Stimulated activated memory B cell treated with anti-CD40 and anti-IgM and Interleukin-4, amounts not matched to agents 10 μg/mL and 1 μg/mL and 100 μg/mL, for 72 hours (primary cell): ENCODE measurements around the gene BTBD9.

Experiments
- ATAC-seq: fragments of 150-1000 bp; cut with Tn5 transposase; 2 replicates; pipeline ENCODE4 v1.10.0; 2021
- H3K27ac Mint-ChIP-seq: one replicate; pipeline ENCODE4 v1.8.0; 2022; ENCODE audit warnings: mild to moderate bottlenecking, mixed read lengths
- H3K27me3 Mint-ChIP-seq: one replicate; pipeline ENCODE4 v1.8.0; 2022; ENCODE audit warnings: mixed read lengths
- H3K36me3 Mint-ChIP-seq: one replicate; pipeline ENCODE4 v1.8.0; 2022; ENCODE audit warnings: mixed read lengths
- H3K4me1 Mint-ChIP-seq: one replicate; pipeline ENCODE4 v1.8.0; 2022; ENCODE audit warnings: mixed read lengths
- H3K4me3 Mint-ChIP-seq: one replicate; pipeline ENCODE4 v1.8.0; 2022; ENCODE audit warnings: mild to moderate bottlenecking, moderate library complexity, mixed read lengths
- H3K9me3 Mint-ChIP-seq: one replicate; pipeline ENCODE4 v1.8.0; 2022; ENCODE audit warnings: mixed read lengths

The BTBD9 gene

DNA sequence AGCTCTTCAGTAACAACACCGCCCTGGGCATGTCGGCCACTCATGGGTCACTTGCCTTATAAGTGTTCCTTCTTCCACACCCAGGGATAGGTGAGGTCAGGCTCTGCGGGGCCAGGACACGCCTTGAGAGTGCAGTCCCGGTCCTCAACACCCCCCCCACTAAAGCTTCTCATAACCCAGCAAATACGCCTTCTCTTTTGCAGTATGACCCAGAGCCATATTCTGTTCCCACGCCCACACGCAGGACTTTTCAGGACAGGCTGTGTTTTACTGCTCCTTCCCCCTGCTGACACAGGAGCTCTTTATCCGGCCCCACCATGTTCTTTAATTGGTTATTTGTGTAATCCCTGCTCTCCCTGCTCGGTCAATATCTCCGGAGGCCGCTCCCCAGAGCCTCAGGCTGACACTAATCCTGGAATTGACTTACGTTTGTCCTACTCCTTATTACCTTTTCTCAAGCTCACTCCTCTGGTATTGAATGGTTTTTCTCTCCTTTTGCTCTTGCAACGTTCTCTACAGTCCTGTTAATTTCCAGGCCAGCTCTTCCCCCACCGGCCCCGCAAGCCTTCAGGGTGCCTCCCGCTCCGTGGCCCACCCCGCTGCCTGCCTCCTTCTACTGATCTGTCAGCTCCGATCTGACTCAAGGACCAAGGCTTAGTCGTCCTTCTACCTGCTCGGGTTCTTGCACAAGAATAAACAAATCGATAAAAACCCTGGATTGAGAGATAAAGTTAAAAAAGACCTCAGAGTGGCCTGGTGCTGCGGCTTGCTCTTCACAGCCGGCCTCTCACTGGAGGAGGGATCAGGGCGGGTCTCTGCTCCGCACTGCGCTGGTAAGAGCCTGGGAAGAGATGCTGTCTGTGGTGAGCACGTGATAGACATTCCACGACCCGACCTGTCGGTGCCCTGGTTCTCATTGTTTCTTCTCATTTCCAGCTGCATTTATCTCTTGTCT, 462.7 kb downstream of the BTBD9 start:
- Mint-ChIP-seq H3K27me3 (no peaks in the 10 kb centered on the region), H3K4me3 (no peak overlapping the region), H3K4me1 (no peaks in the 10 kb centered on the region), H3K9me3 (no peaks in the 10 kb centered on the region), H3K36me3 (peaks cover 27% of the 10 kb centered on the region), H3K27ac (no peak overlapping the region)
- no peak for ATAC-seq

DNA sequence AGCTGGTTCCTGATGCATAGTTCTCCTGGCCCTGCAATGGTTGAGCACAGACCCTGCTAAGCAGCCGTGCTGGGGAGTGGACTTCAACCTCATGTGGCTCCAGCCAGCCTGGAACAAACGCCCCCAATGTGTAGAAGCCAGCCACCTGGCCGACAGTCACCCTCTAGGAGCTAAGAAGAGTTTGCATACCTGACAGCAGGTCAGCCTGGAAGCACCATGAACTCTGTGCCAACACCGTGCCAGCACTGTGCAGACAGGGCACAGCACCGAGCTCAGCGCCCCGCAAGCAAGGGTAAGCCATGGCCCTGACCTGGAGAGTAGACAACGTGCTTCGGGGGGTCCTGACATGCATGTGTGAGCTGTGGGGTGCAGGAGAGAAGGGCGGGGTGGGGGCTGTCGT, 463.9 kb downstream of the BTBD9 start:
- H3K27ac Mint-ChIP-seq, result no peak overlapping the region

DNA sequence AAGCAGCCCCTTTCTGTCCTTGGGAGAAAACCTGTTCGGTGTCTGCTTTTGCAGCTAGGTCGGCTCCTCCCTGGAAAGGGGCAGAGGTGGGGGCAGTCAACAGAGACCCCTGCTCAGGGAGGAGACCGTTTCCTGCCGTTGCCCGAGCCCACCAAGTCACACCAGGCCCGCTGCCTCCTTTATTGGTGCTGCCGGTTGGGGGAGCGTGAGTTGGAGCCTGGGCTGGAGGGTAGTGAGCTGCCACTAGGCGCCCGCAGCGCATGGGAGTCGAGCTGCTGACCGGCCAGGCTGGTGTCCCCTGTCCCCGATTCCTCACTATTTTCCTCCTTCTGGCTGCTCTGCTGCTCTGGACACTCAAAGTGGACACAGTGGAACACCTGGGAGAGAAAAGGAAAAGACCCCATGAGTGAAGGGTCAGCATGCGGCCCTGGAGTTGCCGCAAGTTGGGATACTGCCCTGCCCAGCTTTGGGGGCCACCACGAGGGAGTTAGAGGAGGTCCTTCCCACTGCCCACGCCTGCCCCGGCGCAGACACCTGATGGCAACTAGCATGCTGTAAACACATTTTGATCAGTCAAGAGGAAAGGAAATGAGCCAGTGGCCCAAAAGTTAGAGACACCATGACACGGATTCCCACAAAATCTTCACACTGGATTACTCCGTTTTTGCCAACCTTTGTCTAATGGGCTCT, 464.8 kb downstream of the BTBD9 start:
- Mint-ChIP-seq H3K27me3 (no peaks in the 10 kb centered on the region), H3K9me3 (no peaks in the 10 kb centered on the region), H3K36me3 (peaks cover 27% of the 10 kb centered on the region), H3K27ac (no peak overlapping the region), H3K4me1 (no peaks in the 10 kb centered on the region), H3K4me3 (no peak overlapping the region)
- no peak for ATAC-seq

More for the DNA sequence above, 463.9 kb downstream of the BTBD9 start:
- no peaks in the 10 kb centered on the region for H3K9me3 Mint-ChIP-seq
- no peaks in the 10 kb centered on the region for H3K4me1 Mint-ChIP-seq
- peaks cover 27% of the 10 kb centered on the region for H3K36me3 Mint-ChIP-seq
- H3K27me3 Mint-ChIP-seq, result no peaks in the 10 kb centered on the region
- no peak overlapping the region for H3K4me3 Mint-ChIP-seq
- no peak for ATAC-seq

DNA sequence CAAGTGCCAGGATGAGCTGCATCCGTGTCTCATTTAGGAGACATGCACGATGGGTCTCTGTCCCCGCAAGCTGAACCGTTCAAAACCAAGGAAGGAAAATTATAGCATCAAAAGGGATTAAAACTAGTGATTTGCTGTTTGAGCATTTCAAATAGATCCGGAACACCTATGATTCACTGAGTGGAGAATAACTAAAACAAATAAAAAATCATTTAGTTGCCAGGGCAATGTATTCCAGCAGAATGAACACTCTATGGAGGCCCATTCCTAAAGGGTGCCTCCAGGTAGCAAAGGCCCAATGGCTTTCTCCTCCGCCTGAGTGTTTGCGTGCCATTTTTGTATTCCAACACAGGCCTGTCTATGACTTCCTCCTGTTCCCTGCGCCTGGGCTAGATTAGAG, 465.4 kb downstream of the BTBD9 start:
- Mint-ChIP-seq H3K4me3 (no peak overlapping the region), H3K27me3 (no peaks in the 10 kb centered on the region), H3K27ac (no peak overlapping the region), H3K9me3 (no peaks in the 10 kb centered on the region), H3K36me3 (peaks cover 27% of the 10 kb centered on the region), H3K4me1 (no peaks in the 10 kb centered on the region)
- ATAC-seq, result no peak

DNA sequence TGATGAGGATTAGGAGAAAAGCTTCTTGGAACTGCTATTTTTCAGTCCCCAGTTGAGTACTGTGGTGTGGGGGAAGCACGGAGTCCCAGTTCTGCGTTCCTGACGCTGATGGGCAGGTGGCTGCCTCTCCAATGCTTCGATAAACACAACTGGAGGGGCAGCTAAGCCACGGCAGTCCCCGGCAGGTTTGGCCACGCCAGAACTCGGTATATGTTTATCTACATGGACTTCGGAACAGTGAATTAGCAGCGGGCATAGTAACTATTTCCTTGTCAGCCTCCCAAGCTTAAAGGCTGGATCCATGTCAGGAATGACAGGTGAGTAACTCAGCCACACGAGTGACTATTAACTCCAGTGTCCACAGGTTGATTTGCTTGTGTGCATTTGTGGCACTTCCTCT, 465.8 kb downstream of the BTBD9 start:
- H3K4me1 Mint-ChIP-seq, result no peaks in the 10 kb centered on the region
- peaks cover 27% of the 10 kb centered on the region for H3K36me3 Mint-ChIP-seq
- no peak overlapping the region for H3K27ac Mint-ChIP-seq
- H3K4me3 Mint-ChIP-seq, result no peak overlapping the region
- H3K27me3 Mint-ChIP-seq, result no peaks in the 10 kb centered on the region
- ATAC-seq, result no peak
- no peaks in the 10 kb centered on the region for H3K9me3 Mint-ChIP-seq

DNA sequence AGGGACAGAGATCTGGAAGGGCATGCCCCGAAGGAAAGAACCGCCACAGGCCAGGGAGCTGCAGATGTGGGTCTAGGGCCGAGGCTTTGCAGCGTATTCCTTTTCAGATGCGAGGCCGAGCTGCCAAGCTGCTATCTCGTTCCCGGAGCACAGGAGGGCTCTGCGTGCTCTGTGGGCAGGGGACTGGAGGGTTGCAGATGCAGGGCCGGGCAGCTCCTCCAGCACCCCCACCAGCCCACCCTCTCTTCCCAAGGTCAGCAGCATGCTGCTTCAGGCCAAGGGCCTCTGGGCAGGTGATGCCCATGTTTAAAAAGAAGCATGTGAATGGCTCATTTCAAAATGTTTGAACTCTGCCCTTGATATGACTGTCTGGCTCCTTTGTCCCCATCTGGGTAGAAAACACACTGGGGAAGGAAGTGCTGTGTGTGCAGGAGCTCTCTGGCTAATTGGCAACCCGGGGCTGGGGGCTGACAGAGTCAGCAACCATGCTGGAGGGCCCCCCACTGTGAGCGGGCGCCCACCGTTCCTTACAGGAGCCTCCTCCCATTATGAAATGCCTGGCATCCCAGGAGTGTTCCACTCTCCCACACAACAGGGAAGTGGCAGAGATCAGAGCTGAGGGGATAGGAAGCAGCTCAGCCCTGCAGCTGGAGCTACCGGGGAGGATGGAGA, 466.9 kb downstream of the BTBD9 start:
- no peak overlapping the region for H3K4me3 Mint-ChIP-seq
- no peak for ATAC-seq
- peaks cover 27% of the 10 kb centered on the region for H3K36me3 Mint-ChIP-seq
- no peak overlapping the region for H3K27ac Mint-ChIP-seq
- H3K9me3 Mint-ChIP-seq, result no peaks in the 10 kb centered on the region
- H3K27me3 Mint-ChIP-seq, result no peaks in the 10 kb centered on the region
- H3K4me1 Mint-ChIP-seq, result no peaks in the 10 kb centered on the region

DNA sequence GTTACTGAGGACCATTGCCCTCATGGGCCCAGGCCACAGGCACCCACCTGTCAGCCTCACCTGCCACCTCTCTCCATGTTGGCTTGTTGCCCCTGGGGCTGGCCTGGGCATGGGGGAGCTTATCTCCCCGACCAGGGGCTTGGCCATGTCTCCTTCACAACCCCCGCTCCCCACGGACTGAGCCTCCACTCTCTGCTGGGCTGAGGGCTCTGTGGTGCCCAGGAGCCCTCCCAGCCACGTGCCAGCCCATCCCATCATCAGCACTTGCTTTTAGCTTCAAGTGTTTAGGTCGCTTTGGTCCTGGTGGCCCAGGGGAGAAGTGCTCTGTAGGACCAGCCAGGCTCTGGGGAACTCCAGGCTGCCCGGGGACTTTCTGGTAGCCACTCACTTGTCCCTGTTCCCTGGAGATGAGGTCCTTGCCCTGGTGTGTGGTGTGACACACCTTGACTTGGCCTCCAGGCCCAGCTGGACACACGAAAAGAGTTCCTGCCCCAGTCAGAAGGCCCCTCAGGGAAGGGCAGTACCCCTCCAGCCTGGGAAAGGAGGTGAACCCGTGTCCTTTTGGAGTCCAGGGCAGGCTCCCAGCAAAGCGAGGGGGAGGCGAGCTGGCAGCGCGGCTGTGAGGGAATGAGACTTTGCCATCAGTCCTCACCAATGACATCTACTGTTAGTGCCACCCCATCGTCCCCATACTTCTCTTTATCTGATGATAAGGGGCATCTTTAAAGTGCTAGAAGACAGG, 467.6 kb downstream of the BTBD9 start:
- no peaks in the 10 kb centered on the region for H3K27me3 Mint-ChIP-seq
- no peak overlapping the region for H3K4me3 Mint-ChIP-seq
- no peak for ATAC-seq
- H3K4me1 Mint-ChIP-seq, result no peaks in the 10 kb centered on the region
- H3K9me3 Mint-ChIP-seq, result no peaks in the 10 kb centered on the region
- peaks cover 27% of the 10 kb centered on the region for H3K36me3 Mint-ChIP-seq
- no peak overlapping the region for H3K27ac Mint-ChIP-seq

DNA sequence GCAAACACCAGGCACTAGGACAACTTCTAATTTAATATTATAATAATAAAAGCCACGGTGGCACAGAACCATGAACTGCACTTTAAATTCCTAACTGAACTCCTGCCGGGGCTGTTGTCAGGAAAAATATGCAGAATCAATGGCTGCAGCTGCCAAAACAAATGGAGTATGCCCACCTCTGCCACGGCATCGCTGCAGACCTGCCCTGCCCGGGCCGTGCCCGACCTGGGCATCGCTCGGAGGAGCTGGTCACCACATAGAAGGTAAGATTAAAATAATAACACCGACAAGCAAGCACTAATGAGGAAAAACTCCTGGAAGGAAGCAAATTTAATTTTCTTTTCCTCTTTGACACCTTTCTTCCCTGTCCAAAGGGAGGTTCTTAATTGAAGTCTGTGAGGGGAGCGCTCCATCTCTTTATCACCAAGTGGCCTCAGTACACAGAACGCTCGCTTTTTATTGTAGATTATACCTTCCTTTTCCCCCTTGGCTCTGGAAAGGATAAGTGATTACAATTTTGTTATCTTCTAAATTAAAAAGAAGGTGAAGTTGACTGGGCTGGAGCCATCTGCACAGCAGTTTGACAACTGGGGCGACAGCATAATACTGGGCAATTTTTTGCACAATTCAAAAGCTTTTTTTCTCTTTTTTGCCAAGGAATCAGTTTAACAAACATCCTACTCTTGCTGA, 468.9 kb downstream of the BTBD9 start:
- Mint-ChIP-seq H3K4me1 (no peaks in the 10 kb centered on the region), H3K9me3 (no peaks in the 10 kb centered on the region), H3K4me3 (no peak overlapping the region), H3K36me3 (peaks cover 17% of the 10 kb centered on the region), H3K27ac (no peak overlapping the region), H3K27me3 (no peaks in the 10 kb centered on the region)
- no peak for ATAC-seq

DNA sequence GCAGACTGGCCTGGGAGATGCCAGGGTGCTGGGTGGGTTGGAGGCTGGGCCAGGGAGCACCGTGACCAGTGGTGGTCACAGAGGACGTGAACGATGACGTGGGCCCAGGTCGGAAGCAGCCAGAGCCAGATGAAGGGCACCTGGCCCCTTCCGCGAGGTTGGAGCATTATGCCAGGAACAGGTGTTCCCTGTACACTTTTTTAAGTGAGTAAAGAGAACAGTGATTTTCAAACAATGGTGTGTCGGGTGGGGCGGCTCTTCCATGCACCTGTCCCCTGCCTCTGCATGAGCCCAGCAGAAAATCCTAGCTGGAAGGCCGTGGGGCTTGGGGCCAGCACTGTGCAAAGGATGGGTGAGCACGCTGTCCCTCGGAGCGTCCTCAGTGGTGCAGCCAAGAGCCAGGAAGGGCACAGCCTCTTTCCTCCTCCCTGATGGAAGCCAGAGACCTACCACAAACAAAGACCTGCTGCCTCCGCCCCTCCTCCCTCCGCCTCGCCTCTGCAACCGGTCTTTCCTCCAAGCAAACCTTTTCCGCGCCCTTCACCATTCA, 469.7 kb downstream of the BTBD9 start:
- no peak for ATAC-seq
- no peak overlapping the region for H3K4me3 Mint-ChIP-seq
- no peaks in the 10 kb centered on the region for H3K4me1 Mint-ChIP-seq
- H3K36me3 Mint-ChIP-seq, result peaks cover 10% of the 10 kb centered on the region
- H3K9me3 Mint-ChIP-seq, result no peaks in the 10 kb centered on the region
- H3K27ac Mint-ChIP-seq, result no peak overlapping the region
- H3K27me3 Mint-ChIP-seq, result no peaks in the 10 kb centered on the region

DNA sequence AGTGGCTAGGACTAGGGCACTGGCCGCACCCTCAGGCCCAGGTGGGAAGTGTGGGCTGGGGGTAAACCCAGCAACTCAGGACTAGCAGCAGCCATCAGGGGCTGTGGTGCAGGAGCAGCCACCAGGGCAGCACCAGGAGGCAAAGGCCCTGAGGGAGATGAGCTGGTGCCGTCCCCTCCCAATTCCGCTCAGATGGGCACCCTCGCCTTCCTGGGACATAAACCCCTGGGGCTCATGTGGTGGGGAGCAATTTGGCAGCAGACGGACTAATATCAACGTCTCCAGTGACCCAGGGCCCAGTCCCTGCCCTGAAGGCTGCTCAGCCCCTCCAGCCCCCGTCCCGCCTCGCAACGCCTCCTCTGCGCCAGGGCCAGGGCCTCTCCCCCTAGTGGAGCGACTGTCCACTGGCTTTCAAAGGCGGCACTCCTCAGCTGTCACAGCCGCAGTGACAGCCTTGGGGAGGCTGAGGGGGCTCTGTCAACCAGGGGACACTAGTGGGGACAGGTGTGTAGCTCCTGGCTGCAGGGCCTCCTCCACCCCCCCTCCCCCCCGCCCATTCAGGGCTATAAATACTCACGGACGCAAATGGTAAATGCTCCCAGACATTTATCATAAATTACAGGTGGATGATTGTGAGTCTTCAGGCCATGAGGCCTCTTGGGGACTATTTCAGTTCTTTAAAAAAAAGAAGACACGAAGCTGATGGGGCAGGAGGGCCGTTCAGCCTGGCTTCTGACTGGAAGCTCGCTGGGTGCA, 470.3 kb downstream of the BTBD9 start:
- no peak for ATAC-seq
- Mint-ChIP-seq H3K9me3 (no peaks in the 10 kb centered on the region), H3K4me3 (no peak overlapping the region), H3K36me3 (peaks cover 9% of the 10 kb centered on the region), H3K27me3 (no peaks in the 10 kb centered on the region), H3K27ac (no peak overlapping the region), H3K4me1 (no peaks in the 10 kb centered on the region)

DNA sequence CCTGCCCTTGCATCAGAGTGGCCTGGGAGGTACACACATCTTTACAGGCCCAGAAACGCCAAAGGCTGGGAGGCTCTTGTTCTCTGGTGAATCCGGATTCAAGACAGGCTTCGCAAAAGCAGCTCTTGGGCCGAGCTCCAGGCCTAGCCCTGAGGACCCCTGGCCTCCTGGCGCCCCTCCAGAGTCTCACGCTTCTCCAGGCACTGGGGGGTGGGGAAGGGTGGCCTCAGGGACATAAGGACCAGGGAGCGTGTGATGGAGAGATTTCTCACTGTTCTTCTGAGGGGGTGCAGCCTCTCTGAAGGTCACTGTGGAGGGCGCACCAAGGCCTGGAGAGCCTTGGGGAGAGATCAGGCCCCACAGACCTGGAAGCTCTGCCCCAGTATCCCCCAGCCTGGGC, 471.0 kb downstream of the BTBD9 start:
- Mint-ChIP-seq H3K9me3 (no peaks in the 10 kb centered on the region), H3K27me3 (no peaks in the 10 kb centered on the region), H3K36me3 (peaks cover 4% of the 10 kb centered on the region), H3K4me1 (no peaks in the 10 kb centered on the region), H3K4me3 (no peak overlapping the region), H3K27ac (no peak overlapping the region)
- ATAC-seq, result no peak

DNA sequence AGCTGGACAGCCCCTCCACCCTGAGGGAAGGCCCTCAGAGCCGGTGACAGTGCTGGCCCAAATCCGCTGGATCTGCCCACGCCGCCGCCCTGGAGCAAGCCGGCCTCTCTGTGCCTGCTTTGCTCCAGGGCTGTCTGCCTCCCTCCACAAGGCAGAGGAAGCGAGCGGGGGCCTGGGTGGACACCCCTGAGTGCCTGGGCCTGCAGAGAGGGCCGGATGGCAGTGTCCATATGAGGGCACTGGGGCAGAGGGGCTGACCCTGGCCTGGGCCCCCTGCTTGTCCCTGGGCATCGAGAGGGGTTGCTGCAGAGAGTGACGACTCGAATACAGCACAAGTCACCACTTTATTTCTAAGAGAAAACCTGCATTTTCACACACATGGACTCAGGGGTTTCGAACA, 471.6 kb downstream of the BTBD9 start:
- Mint-ChIP-seq H3K27ac (no peak overlapping the region), H3K4me1 (no peaks in the 10 kb centered on the region), H3K36me3 (no peaks in the 10 kb centered on the region), H3K9me3 (no peaks in the 10 kb centered on the region), H3K4me3 (no peak overlapping the region), H3K27me3 (no peaks in the 10 kb centered on the region)
- ATAC-seq, result no peak

DNA sequence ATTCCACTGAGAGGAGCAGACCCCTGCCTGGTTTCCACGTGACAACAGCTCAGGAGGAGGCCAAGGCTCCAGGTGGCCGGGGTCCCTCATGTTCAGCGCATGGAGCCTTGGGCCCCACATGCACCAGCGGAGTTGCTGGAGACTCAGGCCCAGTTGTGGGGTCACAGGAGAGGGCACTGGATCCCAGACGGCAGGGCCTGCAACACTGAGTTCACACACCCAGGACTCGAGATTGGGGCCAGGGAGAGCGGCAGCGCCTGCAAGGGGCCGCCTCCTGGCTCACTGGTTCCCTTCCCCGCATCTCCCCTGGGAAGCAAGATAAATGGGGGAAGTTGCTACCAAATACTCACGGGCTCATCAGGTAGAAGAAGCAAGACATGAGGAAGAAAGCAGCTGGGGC, 472.1 kb downstream of the BTBD9 start:
- H3K27me3 Mint-ChIP-seq, result no peaks in the 10 kb centered on the region
- H3K36me3 Mint-ChIP-seq, result no peaks in the 10 kb centered on the region
- no peak overlapping the region for H3K27ac Mint-ChIP-seq
- H3K4me3 Mint-ChIP-seq, result no peak overlapping the region
- no peaks in the 10 kb centered on the region for H3K4me1 Mint-ChIP-seq
- no peak for ATAC-seq
- no peaks in the 10 kb centered on the region for H3K9me3 Mint-ChIP-seq
